ENCODE measurements around the gene MTOR. TPM values are rescaled to one million over a fixed set of nuclear protein-coding genes. Genes with fewer than 3 reads are reported as not detected.
"Not testable (repeated sequence)": the region's sequence is repeated elsewhere in the genome, so short reads cannot be mapped to it uniquely, and the experiment has no call there.

Gene MTOR
- total RNA-seq, 1 donor from 2014 or later, result 32.1 TPM

DNA sequence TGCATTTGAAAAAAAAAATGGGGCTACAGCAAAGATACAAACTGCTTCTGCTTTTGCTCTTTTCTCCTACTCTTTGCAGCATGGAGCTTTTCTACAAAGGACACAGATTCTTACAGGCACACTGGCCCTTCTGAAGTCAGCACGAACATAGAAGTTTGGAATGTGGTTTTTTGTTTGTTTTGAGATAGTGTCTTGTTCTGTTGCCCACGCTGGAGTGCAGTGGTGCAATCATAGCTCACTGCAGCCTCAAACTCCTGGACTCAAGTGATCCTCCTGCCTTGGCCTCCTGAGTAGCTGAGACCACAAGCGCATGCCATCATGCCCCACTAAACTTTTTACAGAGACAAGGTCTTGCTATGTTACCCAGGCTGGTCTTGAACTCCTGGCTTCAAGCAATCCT, 82.6 kb downstream of the MTOR start:
- DNase-seq, result not testable (repeated sequence)

DNA sequence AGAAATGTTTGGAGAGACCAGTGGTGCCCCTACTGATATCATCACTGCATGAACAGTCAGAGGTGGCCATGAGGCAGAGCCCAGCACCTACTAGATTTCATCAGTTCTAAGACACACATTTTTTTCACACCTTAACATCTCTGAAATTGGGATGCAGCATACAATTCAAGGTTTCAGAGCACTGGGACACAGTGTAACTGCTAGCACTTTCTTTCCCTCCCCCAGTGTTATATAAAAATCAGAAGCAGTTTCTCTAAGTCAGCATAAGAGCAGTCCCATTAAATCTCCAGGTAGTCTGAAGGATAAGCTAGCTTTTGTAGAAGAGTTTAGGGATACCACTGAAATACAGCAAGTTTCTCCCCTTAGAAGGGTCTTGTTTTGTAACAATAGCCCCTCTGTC, 83.2 kb downstream of the MTOR start:
- no peak for DNase-seq

- DNase-seq, result no peak
Observed at GRCh38 chr1:11178021-11179015, 84.0 kb downstream of the MTOR start.

GRCh38 chr1:11176081-11176706, 86.2 kb downstream of the MTOR start:
- no peak for DNase-seq

GRCh38 chr1:11175461-11175860, 86.9 kb downstream of the MTOR start:
- DNase-seq, result no peak

- DNase-seq, result no peak
Observed at GRCh38 chr1:11174261-11174942, 87.9 kb downstream of the MTOR start.

- DNase-seq, result no peak
Observed at GRCh38 chr1:11170102-11170501, 92.2 kb downstream of the MTOR start.

DNA sequence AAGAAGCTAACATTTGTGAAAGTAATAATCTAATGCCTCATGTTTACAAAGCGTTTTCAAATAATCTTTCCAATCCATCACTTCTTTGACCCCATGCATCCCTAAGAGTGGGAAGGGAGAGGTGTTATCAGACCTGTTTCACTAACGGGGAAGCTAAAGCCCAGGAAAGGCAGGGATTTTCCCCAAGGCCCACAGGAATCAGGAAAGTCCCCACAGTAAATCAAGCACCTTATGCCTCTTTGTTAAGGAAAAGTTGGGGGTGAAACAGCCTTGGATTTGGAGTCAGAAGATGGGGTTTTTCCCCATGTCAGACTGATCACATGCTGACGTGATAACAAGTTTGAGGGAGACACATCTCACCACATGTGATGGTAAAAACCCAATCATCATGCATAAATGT, 93.1 kb downstream of the MTOR start:
- no peak for DNase-seq

GRCh38 chr1:11168731-11169130, 93.6 kb downstream of the MTOR start:
- no peak for DNase-seq

GRCh38 chr1:11166744-11167143, 95.6 kb downstream of the MTOR start:
- not testable (repeated sequence) for DNase-seq

DNA sequence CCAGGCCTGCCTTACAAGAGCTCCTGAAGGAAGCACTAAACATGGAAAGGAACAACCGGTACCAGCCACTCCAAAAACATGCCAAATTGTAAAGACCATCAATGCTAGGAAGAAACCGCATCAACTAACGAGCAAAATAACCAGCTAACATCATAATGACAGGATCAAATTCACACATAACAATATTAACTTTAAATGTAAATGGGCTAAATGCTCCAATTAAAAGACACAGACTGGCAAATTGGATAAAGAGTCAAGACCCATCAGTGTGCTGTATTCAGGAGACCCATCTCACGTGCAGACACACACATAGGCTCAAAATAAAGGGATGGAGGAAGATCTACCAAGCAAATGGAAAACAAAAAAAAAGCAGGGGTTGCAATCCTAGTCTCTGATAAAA, 99.6 kb downstream of the MTOR start:
- DNase-seq, result not testable (repeated sequence)

DNA sequence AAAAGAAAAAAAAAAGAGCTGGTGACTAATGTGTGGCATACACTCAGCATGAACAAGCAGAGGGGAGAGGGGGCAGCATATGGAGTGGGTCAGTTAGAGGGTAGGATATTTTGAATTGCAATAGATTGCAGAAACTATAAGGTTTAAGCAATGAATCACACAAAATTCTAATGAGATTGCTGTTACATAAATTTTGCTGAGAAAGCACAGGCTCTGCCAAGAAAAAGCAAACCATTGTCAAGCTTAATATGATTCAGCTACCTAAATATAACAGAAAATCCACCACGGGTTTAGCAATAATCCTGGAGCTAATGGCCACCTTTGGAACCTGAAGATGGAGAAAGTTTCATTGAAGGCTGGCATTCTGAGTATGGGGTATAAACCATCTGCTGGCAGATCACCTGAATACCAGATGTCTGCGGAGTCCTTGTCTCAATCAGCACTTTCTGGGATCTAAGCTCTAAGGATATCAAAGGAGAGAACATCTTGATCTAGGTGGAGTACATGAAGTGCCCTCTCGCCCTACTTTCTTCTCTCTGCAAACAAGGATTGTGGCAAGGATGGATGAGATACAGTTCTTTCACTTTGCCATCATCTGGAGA, 103.5 kb downstream of the MTOR start:
- no peak for DNase-seq

- no peak for DNase-seq
Observed at GRCh38 chr1:11158291-11158690, 104.1 kb downstream of the MTOR start.

DNA sequence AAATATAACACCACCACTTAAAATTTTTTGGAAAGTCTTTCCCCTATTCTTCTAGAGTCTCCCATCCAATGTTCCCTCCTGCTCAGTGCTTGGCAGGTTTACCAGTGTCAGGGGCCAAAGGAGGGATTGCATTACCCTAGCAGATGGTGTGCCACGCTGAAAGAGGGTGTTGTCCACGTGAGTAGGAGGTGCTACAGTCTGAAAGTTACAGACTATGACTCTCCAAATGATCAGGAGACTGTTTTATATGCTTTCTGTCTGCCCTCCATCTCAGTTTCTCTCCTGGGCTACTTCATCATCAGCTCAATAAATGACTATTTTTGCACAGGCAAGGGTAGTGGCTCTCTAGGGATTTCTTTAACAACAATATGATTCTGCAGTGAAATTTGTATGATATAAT, 104.5 kb downstream of the MTOR start:
- no peak for DNase-seq

- DNase-seq, result no peak
Observed at GRCh38 chr1:11157394-11157793, 105.0 kb downstream of the MTOR start.

DNA sequence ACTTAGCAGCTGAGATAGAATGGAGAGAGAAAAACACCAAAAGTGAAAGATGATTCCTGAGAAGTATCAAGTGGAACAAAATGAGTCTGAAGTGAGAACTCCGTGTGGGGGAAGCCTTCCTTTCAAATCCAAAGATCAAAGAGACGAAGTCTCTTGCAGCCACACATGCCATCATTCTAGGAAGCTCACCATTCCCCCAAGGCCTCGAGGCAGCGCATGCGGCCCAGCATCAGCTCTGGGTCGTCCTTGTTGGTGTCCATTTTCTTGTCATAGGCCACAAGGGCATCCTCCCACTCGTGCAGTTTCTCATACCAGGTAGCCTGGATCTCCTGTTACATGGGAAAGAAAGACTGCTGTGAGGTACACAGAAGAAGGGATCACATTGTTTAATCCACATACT, 105.4 kb downstream of the MTOR start:
- DNase-seq, result no peak

- DNase-seq, result no peak
Observed at GRCh38 chr1:11156441-11156840, 105.9 kb downstream of the MTOR start.

DNA sequence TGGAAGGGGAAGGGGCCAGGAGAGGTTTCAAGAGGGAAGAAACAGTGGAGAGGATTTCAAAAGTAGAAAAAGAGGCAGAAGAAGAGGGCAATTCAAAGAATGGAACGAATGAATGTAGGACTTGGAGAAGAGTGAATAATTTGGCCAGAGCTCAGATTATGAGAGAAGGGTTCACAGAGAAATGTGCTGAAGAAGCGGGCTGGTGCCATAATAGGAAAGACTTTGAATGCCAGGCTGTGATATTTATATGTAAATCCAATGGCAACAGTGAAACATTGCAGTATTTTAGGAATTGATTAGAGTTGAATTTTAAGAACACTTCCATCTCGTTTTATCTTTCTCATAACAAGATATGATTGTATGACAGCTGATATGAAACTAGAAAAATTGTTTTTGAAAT, 109.2 kb downstream of the MTOR start:
- DNase-seq, result no peak

DNA sequence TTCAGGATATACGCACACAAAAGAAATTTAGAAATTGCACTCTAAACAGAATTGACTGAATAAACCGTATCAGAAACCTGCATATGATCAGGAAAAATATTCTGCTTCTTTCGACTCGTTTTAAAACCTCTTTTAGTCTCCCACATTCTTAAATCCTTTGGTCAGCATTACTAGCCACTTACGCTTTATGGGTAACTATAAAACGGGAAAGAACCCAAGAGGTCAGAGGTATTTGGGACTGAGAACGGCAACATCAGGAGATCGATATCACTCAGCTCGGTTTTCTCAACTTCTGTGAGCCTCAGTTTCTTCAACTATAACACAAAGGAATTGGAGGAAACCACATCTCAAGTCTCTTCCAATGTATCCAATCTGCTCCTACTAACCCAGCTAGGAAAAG, 109.6 kb downstream of the MTOR start:
- DNase-seq, result no peak

DNA sequence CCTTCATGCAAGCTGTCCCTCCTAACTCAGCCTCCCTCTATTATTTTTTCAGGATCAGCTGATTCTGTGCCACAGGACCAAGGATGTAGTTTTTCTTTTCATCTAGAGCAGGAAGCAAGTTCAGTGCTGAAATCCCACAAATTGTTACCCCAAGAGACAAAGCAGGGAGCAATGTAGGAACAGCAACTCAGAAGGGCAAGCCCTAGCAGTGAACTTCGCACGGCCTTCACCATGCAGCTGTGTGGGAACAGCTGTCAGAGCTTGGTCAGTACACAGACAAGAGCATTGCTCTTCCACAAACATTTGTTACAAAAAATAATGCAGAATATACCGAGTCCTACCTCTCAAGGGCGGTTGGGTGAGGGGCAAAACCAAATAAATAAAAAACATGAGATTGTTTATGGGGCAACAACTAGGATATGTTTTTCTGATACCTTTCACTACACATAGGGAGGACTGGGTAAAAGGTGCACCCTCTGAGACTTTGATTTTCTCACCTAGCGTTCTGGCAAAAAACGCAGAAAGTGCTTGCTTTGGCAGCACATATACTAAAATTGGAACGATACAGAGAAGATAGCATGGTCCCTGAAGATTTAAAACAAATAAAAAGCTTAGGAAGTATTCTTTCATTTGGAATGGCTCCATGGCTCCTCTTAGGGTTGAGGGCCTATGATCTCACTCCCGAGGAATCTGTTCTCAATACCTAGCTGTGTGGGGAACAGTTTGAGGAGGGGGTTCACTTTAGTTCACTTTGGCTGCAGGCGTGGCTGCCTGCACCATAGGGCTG, 110.3 kb downstream of the MTOR start:
- no peak for DNase-seq

DNA sequence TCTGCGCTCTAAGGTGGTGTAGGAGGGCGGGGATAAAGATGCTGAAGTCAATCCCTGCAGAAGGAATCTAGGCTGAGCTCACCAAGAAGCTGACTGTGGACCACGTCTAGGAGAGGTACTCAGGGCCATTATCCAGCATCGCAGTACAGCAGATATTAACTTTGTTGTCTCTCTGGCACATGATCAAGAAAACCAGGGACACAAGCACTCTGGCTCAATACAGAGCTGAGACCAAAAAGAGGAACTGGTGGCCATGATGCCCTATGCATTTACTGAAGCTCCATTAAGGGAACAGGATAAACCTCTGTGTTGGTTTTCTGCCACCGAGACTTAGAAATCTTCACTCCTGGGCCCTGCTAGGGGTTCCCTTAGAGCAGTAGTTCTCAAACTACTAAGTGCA, 111.2 kb downstream of the MTOR start:
- DNase-seq, result no peak

DNA sequence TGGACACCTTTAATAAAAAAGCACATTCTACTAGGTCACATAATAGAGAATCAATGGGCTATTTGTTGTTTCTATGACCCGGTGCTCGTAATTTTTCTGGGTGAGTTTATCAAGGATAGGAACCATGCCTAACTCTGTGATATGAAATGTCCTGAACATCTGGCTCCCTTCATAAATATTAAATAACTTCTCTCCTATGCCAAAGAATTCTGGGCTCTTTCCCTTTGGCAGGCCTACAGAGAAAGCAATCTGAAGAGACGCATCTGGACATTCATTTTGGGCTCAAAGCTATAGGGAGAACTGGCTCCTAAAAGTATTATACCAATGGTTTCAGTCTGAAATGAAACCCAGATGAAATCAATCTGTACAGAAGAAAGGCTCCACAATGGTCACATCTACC, 112.0 kb downstream of the MTOR start:
- DNase-seq, result no peak

Data from occipital lobe (tissue), 2 donors.